HG03439 (cell line): ENCODE results near the gene SNUPN.
"Not testable (repeated sequence)": the region's sequence is repeated elsewhere in the genome, so short reads cannot be mapped to it uniquely, and the experiment has no call there.

Experiments used
- ATAC-seq: cut with Tn5 transposase; IDR thresholded peaks from one replicate; pipeline ENCODE4 v1.9.1; 2021; ENCODE audit warnings: mild to moderate bottlenecking, moderate library complexity; ENCODE audit not compliant: unreplicated experiment

The SNUPN gene

GRCh38 chr15:75584121-75584520, 41.4 kb downstream of the SNUPN start:
- ATAC-seq = no peak

- no peak for ATAC-seq
Observed at GRCh38 chr15:75583701-75584100, 41.8 kb downstream of the SNUPN start.

GRCh38 chr15:75582943-75583342, 42.6 kb downstream of the SNUPN start:
- ATAC-seq = not testable (repeated sequence)

GRCh38 chr15:75578948-75579920, 46.3 kb downstream of the SNUPN start, which contains the start of gene PTPN9:
TSS of gene PTPN9 (minus strand) at chr15:75579315. CDS start at chr15:75578776, 539 bp downstream.
- ATAC-seq = peak; percentile 49

GRCh38 chr15:75578173-75578947, 47.2 kb downstream of the SNUPN start:
- ATAC-seq = peak; percentile 50

- no peak for ATAC-seq
Observed at GRCh38 chr15:75577401-75578172, 47.9 kb downstream of the SNUPN start.

GRCh38 chr15:75573648-75574384, 51.7 kb downstream of the SNUPN start:
- ATAC-seq = no peak

GRCh38 chr15:75570126-75570845, 55.2 kb downstream of the SNUPN start:
- ATAC-seq = no peak

GRCh38 chr15:75565062-75565970, 60.2 kb downstream of the SNUPN start:
- ATAC-seq = no peak

- no peak for ATAC-seq
Observed at GRCh38 chr15:75561888-75562287, 63.6 kb downstream of the SNUPN start.

- not testable (repeated sequence) for ATAC-seq
Observed at GRCh38 chr15:75559360-75559759, 66.2 kb downstream of the SNUPN start.

GRCh38 chr15:75558955-75559354, 66.6 kb downstream of the SNUPN start:
- ATAC-seq = not testable (repeated sequence)

GRCh38 chr15:75554717-75555116, 70.8 kb downstream of the SNUPN start:
- no peak for ATAC-seq

- no peak for ATAC-seq
Observed at GRCh38 chr15:75553659-75554058, 71.9 kb downstream of the SNUPN start.

GRCh38 chr15:75551091-75551490, 74.4 kb downstream of the SNUPN start:
- ATAC-seq = no peak
